Kasumi-1 (cell line): Measurements from ENCODE around the gene CDCA7.
A peak's percentile ranks its signal among the peaks of the same experiment; 100 is the strongest.
"Not testable (repeated sequence)": the region's sequence is repeated elsewhere in the genome, so short reads cannot be mapped to it uniquely, and the experiment has no call there.

ENCODE experiments used
- DNase-seq, 2 experiments: peaks; one replicate each; lab custom pipeline; 2025; lab: John Stamatoyannopoulos, UW

CDCA7 gene

DNA sequence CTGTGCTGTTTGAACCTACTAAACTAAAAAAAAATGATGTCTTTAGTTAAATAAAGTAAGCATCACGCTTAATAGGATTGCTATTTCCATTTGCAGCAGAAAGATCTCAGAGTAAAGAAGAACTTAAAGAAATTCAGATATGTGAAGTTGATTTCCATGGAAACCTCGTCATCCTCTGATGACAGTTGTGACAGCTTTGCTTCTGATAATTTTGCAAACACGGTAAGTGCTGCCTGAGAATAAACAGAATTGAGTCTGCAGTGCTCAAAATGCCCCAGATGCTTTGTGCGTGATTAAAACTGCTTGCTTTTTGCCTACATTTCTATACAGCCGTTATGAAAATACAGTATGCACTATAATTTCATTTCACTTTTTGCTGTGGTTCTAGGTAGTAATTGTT is 3.9 kb downstream of the CDCA7 start:
- DNase-seq = no peak

DNA sequence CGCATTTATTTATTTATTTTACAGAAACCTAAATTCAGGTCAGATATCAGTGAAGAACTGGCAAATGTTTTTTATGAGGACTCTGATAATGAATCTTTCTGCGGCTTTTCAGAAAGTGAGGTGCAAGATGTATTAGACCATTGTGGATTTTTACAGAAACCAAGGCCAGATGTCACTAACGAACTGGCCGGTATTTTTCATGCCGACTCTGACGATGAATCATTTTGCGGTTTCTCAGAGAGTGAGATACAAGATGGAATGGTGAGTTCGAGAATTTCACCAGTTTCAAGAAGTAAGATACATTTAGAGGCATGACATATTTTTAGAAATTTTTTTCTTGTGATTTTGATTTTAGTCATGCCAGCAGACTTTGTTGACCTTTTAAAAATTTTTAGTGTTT is 4.6 kb downstream of the CDCA7 start:
- peak; percentile 68 to 73 for DNase-seq

DNA sequence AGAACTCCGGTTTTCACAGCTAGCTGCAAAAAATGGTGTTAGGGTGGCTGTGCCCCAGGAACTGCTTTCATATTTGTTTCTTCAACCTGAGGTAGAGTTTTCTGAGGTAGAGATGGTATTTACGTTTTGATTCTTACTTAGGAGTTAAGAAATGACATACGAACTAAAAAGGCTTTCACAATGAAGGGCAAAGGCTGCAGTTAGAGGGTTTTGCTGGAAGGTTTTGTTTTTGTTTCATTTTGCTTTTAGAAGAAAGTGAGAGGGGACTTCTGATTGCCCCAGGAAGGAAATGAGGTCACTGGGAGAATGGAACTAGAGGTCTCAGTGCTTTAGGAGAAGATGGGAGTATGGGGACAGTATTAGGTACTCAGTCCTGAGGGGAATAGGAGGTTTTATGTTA is 15.5 kb downstream of the CDCA7 start:
- DNase-seq = no peak

DNA sequence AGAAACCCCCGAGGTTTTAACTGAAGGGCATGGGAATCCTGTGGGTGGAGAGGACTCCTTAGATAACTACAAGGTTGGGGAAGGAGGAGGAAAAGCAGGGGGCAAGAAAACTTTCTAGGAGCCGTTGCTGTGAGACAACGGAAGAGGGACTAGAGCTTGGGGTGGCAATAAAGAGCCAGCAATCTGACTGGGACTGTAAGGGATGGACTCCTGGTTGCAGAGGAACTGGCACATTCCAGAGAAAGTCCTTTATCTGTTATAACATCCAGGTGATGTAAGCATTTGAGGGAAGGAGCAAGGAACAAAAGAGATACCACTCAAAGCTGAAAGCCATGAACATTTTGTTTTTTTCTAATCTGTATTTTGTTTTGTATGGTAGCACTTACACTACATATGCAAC is 16.4 kb downstream of the CDCA7 start:
- no peak for DNase-seq

DNA sequence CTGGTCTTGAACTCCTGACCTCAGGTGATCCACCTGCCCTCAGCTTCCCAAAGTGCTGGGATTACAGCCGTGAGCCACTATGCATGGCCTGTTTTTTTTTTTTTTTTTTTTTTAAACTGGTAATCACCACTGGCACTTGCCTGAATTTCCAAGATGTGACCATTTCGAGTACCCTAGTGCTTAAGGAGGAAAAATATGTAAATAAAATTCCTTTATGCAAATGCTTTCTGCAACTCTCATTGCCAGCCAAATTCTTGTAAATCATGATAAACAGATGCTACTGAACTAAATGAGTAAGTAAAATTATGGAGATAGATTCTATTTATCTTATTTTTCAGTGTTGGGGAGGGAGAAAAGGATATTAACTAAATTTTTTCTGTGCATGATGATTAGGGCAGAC is 18.6 kb downstream of the CDCA7 start:
- no peak for DNase-seq

- no peak for DNase-seq
Observed at GRCh38 chr2:173374634-173375033, 20.0 kb downstream of the CDCA7 start.

DNA sequence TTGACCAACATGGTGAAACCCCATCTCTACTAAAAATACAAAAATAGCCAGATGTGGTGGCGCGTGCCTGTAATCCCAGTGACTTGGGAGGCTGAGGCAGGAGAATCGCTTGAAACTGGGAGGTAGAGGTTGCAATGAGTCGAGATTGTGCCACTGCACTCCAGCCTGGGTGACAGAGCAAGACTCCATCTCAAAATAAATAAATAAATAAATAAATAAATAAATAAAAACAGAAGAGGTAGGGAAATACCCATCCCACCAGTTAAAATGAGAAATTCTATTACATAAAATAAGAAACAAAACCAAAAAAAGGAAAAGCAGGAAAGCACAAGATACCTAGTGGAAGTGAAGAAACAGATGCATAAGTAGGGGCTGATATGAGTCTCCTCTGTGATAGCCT is 30.9 kb downstream of the CDCA7 start:
- not testable (repeated sequence) for DNase-seq

DNA sequence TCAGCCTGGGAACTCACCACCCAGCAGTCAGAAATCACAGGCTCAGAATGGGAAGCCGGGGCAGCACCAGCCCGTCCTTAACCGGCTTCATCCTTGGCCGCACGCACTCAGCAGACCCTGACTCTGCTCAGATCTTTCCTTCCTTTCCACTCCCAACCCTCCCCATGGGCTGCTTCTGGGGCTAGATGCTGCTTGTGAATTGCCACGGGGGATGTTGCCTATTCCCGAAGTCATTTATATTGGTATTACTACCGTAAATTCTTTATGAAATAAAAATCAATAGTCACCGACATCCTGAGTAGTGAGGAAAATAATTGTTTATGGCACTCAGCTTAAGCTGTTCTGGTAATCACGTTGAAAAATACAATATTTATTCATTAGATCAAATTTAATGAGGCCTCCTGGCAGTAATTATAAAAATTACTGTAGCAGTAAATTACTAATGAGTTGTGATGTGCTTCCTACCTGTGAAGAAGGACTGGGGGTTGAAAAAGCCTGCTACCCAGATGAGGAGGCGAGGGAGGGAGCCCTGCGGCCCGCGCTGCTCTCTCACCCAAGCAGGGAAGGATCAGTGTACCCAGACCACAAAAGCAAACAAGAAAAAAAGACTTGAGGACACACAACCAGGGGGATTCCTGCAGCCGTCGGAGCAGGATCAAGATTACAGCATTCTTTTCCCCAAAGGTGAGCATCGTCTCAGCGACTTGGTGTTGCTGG is 31.5 kb downstream of the CDCA7 start:
- DNase-seq = no peak

GRCh38 chr2:173386738-173387065 is 32.0 kb downstream of the CDCA7 start:
- no peak for DNase-seq

DNA sequence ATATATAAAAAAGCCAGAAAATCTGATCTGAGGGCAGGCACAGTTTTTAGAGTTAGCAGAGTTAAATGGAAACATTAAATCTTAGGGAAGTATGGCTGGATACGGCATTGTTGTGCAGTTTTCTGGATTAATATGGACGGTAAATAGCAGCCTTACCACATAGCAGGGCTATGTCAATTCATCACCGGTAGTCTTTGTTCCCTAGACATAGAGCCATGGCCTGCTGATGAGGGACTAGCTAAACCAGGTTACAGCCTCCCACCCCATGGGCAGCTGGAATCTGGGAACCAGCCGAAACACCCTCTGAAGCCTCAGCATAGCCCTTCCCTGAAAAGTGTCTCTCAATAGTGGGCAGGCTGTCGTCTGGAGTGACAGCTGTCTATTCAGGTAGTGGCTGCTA is 32.4 kb downstream of the CDCA7 start:
- no peak for DNase-seq

DNA sequence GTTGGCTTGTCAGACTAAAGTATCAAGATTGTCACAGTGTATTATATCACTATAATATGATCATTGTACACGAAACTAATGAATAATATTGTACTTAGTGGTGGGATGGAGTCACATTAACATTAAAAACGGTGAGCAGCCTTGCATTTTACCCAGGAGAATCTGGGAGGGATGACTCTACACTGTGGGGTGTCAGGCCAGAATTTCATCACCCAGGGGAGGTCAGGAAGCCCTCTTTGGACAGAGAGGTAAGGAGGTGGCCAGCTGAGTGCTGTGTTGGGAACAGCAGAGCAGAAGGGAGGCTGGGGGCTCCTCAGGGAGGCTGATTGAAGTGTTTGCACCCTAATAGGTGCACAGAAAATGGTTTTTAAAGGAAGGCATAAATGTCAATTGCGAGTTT is 33.0 kb downstream of the CDCA7 start:
- DNase-seq = no peak

DNA sequence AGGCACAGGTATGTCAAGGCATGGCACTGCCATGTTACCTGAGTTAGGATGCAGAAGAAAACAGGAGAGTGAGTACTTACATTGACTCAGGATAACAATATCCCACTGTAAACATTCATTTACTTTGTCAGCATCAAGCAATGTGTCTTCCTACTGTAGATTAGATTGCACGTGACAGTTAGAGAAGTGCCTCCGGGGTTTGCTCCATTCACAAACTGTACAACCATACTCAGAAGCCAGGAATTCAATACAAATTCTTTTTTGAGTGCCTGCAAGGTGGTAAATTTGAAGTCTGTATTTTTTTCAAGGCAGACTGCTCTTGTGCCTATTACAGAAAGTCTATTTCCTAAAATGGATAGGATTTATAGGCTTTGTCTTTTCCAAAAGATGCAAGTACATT is 34.1 kb downstream of the CDCA7 start:
- DNase-seq = no peak

GRCh38 chr2:173390036-173390435 is 35.4 kb downstream of the CDCA7 start:
- no peak for DNase-seq

GRCh38 chr2:173392731-173393130 is 38.1 kb downstream of the CDCA7 start:
- no peak for DNase-seq

DNA sequence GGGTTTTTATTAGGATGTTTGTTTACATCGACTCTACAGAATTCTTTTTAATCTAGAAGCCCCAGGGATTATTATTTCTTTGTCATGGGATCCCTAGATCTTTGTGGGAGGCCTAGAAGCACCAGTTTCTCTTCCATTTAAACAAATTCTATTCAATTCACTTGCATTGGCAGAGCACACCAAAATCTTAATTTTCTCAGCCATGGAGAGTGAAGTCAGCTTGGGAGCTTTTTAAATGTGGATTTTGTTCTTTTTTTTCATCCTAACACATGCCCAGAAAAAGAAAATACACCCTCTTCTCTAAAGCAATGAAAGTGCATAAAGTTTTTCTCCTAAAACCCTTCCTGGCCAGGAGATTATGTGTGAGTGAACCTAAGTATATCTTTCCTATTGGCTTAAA is 38.5 kb downstream of the CDCA7 start:
- DNase-seq = no peak

DNA sequence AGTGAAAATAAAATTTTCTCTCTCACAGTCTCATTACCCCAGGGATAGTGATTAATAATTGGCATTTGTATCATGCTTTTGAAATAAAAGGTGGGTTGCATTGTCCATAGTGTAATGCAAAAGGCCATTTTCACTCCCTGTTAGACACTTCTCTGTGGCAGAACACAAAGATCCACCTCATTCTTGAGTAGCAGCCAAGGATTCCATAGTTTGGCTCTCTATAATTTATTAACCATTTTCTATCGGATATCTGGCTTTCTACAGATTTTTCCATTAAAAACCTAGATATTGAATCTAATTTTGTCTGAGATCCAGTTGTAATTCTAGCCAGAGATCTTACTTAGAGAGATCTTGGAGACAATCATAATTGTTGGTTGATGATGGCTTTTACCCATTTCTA is 39.0 kb downstream of the CDCA7 start:
- no peak for DNase-seq

DNA sequence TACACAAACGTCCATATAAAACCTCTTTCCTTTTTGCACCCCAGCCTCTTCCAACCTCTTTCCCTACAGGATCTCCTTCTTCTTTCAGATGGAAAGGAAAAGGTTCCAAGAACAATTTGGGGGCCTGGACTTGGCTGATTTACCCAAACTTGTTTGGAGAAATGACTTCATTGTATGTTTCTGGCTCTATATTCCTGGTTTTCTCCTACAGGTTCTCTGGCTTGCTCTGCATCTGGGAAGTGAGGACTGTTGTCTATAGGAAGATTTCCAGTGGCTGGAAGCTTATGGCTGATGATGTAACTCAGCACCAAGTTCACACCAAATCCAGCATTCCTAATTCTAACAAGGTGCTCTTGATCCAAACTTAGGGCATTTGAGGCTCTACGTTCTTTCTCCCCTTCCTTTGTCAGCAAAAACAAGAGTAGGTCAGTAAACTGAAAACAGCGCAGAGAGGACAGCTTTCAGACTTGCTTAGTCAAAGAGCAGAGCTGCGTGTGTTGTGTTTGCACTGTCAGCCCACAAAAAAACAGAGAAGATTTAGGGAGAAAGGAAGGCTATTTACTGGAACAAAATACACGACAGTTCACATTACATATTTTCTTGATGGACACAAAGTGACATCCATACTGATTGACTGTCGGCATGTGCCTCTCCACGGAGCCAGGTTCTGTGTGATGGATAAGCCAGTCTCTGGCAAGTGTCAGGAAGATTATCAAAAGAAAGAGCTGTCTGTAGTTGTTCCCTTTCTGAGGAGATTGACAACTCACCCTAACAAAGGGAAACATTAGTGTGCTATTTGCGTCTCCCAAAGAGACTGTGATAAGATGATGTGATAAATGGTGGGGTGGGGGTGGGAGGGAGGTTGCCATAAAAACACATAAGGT is 39.7 kb downstream of the CDCA7 start:
- no peak for DNase-seq

GRCh38 chr2:173395567-173396351 is 41.1 kb downstream of the CDCA7 start:
- peak; percentile 29 to 34 for DNase-seq

DNA sequence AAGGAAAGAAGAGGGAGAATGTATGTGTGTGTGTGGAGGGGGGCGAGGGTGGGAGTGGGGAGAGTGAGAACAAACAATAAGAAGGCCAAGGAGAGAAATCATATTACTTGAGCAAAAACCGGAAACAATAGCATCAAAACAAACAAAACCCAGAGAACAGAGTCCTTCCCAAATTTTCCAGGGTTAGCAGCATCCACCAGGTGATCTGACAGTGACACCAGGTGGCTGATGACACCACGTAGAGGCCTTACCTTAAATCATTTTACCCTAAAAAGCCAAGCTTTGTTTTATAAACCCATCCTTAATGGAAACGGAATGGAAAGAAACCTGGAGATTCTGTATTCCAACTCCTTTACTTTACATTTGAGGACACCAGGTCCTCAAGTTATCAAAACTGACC is 42.9 kb downstream of the CDCA7 start:
- DNase-seq = no peak

DNA sequence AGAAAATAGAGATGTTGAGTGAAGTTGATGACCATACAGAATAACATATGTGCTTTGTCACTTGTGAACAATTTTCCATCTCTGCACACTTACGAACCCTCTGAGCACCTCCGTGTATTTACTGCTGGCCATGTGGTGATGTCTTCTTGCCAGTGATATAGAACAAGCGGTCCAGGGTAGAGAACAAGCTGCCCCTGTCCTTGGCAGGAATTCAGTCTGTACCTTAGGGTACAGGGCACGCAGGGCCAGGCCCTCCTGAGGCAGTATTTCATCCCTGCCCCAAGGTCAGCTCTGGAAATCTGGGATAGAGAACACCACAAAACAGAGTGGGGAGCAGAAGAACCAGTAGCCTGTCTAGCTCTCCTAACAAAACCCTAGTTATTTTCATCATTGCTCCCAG is 44.6 kb downstream of the CDCA7 start:
- DNase-seq = no peak

GRCh38 chr2:173400760-173401159 is 46.1 kb downstream of the CDCA7 start:
- peak; percentile 67 to 73 for DNase-seq

DNA sequence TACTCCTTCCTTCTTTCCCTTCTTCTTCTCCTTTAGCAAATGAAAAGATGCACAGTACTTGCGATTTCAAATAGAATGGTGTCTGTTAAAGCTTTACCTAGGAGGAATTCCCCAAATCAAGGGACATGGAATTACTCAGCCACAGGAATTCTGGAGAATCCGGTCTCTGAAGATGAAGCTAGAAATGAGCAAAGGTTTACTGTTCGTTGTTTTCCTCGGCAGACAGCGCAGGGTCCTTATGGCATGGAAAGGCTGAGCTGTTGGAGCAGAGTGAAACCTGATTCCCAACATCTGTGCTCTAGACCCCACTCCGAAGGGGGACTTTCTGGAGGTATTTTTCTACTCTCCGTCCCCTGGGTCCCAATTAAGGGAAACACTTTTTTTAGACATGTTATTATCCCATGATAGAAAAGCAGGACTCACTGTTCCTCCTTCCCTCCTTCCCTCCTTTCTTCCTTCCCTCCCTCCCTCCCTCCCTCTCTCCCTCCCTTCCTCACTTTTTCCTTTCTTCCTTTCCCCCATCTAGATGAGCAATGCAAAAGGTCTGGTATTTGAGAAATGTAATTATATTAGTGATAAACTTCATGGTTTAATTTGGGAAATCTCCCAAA is 47.1 kb downstream of the CDCA7 start:
- DNase-seq = no peak
